Heart right ventricle (tissue), 16 donors: ENCODE results near the gene CDK6. TPM values are rescaled to one million over a fixed set of nuclear protein-coding genes. Genes with fewer than 3 reads are reported as not detected.

ENCODE experiments used
- ATAC-seq, 8 donors: fragments of 200-7000 bp; cut with Tn5 transposase; one replicate each; pipeline ENCODE4 v1.9.1; 2020; ENCODE audit warnings: mild to moderate bottlenecking in 8 of 8, moderate library complexity in 8 of 8, moderate number of reproducible peaks in 1 of 8
- DNase-seq, 2 donors: peaks; one replicate each; pipeline ENCODE4 v3.0.0-alpha.2; 2020
- H3K27ac ChIP-seq, 10 donors: fragments of 200-600 bp; sonication (generic) in 2 of 10; one replicate each; pipeline versions ENCODE4 v1.5.0 to v1.8.0; 2020 to 2022; ENCODE audit warnings: mild to moderate bottlenecking in 3 of 10
- H3K27me3 ChIP-seq, 7 donors: fragments of 200-600 bp; one replicate each; pipeline ENCODE4 v1.8.0; 2021 to 2022; ENCODE audit warnings: mild to moderate bottlenecking in 2 of 7
- H3K36me3 ChIP-seq, 9 donors: fragments of 200-600 bp; sonication (generic) in 1 of 9; one replicate each; pipeline versions ENCODE4 v1.5.0 to v1.8.0; 2020 to 2022; ENCODE audit warnings: mild to moderate bottlenecking in 2 of 9
- H3K4me1 ChIP-seq, 9 donors: fragments of 200-600 bp; sonication (generic) in 1 of 9; one replicate each; pipeline versions ENCODE4 v1.5.0 to v1.8.0; 2020 to 2022; ENCODE audit warnings: mild to moderate bottlenecking in 4 of 9
- H3K4me3 ChIP-seq, 10 donors: fragments of 200-600 bp; sonication (generic) in 2 of 10; one replicate each; pipeline versions ENCODE4 v1.5.0 to v1.8.0; 2020 to 2022; ENCODE audit warnings: mild to moderate bottlenecking in 7 of 10, moderate library complexity in 2 of 10
- H3K9me3 ChIP-seq, 11 donors: fragments of 200-600 bp in 10 of 11; sonication (generic) in 2 of 11; one replicate each; pipeline versions ENCODE4 v1.5.0 to v1.8.0; 2013 to 2022; ENCODE audit warnings: mild to moderate bottlenecking in 2 of 11, control low read depth in 1 of 11, moderate library complexity in 1 of 11
- WGBS, 2 donors: extraction: QIAGEN DNeasy Blood & Tissue Kit; methylation state at CpG; one replicate each; pipeline ENCODE4 v1.1.7; 2013; ENCODE audit warnings: inconsistent platforms in 1 of 2; 5-methylcytosine and 5-hydroxymethylcytosine counted together
- intact Hi-C, 10 donors: fragments of 100-400 bp; cut with DNase I; formaldehyde crosslinking; loops; one replicate each; pipeline versions ENCODE4 v1.11.1 to v1.14.2; 2022
- polyA plus RNA-seq, 2 donors: library from polyadenylated mRNA; stranded (reverse); fragments of 200-250 nt; gene quantifications; one replicate each; pipeline ENCODE4 v1.2.3, GENCODE V29; 2013
- total RNA-seq, 10 donors: library from RNA; stranded (reverse); fragmentation: NEBNext Ultra II Directional in 3 of 10; extraction: Animal tissue kit (Norgen Biotek cat#: 25700) in 3 of 10; gene quantifications; one replicate each; pipeline versions ENCODE4 v1.2.1 to v1.2.4, GENCODE V29; 2021 to 2023
- TF ChIP-seq, protein P1 (sequence below), 9 donors: fragments of 200-600 bp; sonication (generic) in 2 of 9; IDR thresholded peaks; one replicate each; pipeline versions ENCODE4 v1.5.0 to v1.8.0; 2021 to 2022; ENCODE audit warnings: antibody characterized with exemption in 9 of 9, mild to moderate bottlenecking in 5 of 9, moderate library complexity in 1 of 9
- donor health status: Arrhythmogenic right ventricular cardiomyopathy.
- donor health status: ischemic (EF 13 %, LVEDD 7.1; RV severe dilation, severe dysfunction).
- donor health status: healthy with polysubstance abuse.
- donor health status: DM: no; HTN: yes; CAD: no.
- donor health status: DM: no; HTN: no; CAD: no.
- donor health status: ischemic (EF 25% LVEDD 6.9; RV normal size, moderate dysfunction).
- donor health status: ischemic (EF 25% LVEDD 5.7; RV mildly dilated, moderate dysfunction).
- donor health status: healthy.
- donor health status: DM: yes; HTN: yes; CAD: no.
- donor health status: Ischemic cardiomyopathy.
- donor health status: ischemic (EF 35%, LVEDD 5.7; RV mildly dilated, moderate dysfunction).
- donor health status: nonischemic (EF 11% LVEDD 7.7; RV severe dilation, severe dysfunction).
- donor health status: DM: yes; HTN: yes; CAD: no.
- donor health status: PGD.
- donor health status: ischemic (EF 29% LVEDD 5.4; RV normal size, mild dysfunction).
- donor health status: nonischemic (EF 23%, LVEDD 6.1; RV moderate dilation, normal function).

CDK6 gene
- total and polyA plus RNA-seq, 12 donors: 2.6 to 31.5 (median 16.4) TPM

GRCh38 chr7:92639213-92639896 is 197.0 kb downstream of the CDK6 start:
- TF ChIP-seq, protein P1, sequence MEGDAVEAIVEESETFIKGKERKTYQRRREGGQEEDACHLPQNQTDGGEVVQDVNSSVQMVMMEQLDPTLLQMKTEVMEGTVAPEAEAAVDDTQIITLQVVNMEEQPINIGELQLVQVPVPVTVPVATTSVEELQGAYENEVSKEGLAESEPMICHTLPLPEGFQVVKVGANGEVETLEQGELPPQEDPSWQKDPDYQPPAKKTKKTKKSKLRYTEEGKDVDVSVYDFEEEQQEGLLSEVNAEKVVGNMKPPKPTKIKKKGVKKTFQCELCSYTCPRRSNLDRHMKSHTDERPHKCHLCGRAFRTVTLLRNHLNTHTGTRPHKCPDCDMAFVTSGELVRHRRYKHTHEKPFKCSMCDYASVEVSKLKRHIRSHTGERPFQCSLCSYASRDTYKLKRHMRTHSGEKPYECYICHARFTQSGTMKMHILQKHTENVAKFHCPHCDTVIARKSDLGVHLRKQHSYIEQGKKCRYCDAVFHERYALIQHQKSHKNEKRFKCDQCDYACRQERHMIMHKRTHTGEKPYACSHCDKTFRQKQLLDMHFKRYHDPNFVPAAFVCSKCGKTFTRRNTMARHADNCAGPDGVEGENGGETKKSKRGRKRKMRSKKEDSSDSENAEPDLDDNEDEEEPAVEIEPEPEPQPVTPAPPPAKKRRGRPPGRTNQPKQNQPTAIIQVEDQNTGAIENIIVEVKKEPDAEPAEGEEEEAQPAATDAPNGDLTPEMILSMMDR (IDR thresholded peaks at IDR 0.05): no peak
- no peak overlapping the region for H3K27ac ChIP-seq
- peaks cover 11 to 71% (median 32%) of the 10 kb centered on the region in 9 donors for H3K4me1 ChIP-seq
- ATAC-seq (peak in 1 of 8 donors; percentile 58), DNase-seq (no peak)
- no peaks in the 10 kb centered on the region for H3K27me3 ChIP-seq
- no peak overlapping the region for H3K4me3 ChIP-seq
- no peaks in the 10 kb centered on the region for H3K36me3 ChIP-seq
- WGBS, 2 donors: 71 to 75% methylated on average over 9 of the region's 9 CpGs
- no peaks in the 10 kb centered on the region for H3K9me3 ChIP-seq
- intact Hi-C loops: no loop called here

GRCh38 chr7:92636018-92636560 is 200.3 kb downstream of the CDK6 start:
- Histone ChIP-seq H3K36me3 (no peaks in the 10 kb centered on the region), H3K27me3 (no peaks in the 10 kb centered on the region), H3K4me3 (no peak overlapping the region), H3K4me1 (peaks cover 9 to 78% (median 57%) of the 10 kb centered on the region in 9 donors), H3K9me3 (no peaks in the 10 kb centered on the region), H3K27ac (peak overlapping the region in 3 of 10 donors; percentile 54 to 70 (median 67))
- intact Hi-C loops: no loop called here
- TF ChIP-seq, protein P1 (IDR thresholded peaks at IDR 0.05): no peak
- 95% methylated on average over 5 of the region's 5 CpGs for WGBS, 2 donors
- DNase-seq (no peak), ATAC-seq (no peak)

GRCh38 chr7:92635538-92635937 is 200.8 kb downstream of the CDK6 start:
- Histone ChIP-seq H3K9me3 (no peaks in the 10 kb centered on the region), H3K27ac (peak overlapping the region in 8 of 10 donors; percentile 1 to 70 (median 54)), H3K4me3 (no peak overlapping the region), H3K27me3 (no peaks in the 10 kb centered on the region), H3K36me3 (no peaks in the 10 kb centered on the region), H3K4me1 (peaks cover 9 to 75% (median 56%) of the 10 kb centered on the region in 9 donors)
- intact Hi-C loops: no loop called here
- DNase-seq: no peak
- TF ChIP-seq, protein P1 (IDR thresholded peaks at IDR 0.05): no peak
- no peak for ATAC-seq
- WGBS, 2 donors: 63 to 76% methylated on average over 4 of the region's 4 CpGs

GRCh38 chr7:92634924-92635519 is 201.4 kb downstream of the CDK6 start:
- Histone ChIP-seq H3K4me1 (peaks cover 9 to 71% (median 56%) of the 10 kb centered on the region in 9 donors), H3K9me3 (no peaks in the 10 kb centered on the region), H3K4me3 (no peak overlapping the region), H3K36me3 (no peaks in the 10 kb centered on the region), H3K27ac (peak overlapping the region in 8 of 10 donors; percentile 1 to 70 (median 54)), H3K27me3 (no peaks in the 10 kb centered on the region)
- peak in 6 of 8 donors; percentile 22 to 51 (median 38) for ATAC-seq
- intact Hi-C loops: loop anchor here in 3 of 10 donors (5.0 kb wide), 3 partner anchors 62 to 197 kb away; no protein-coding TSS in a partner anchor
- no peak for DNase-seq
- TF ChIP-seq, protein P1 (IDR thresholded peaks at IDR 0.05): no peak
- WGBS, 2 donors: 28 to 49% methylated on average over 4 of the region's 4 CpGs
